Activated naive CD4-positive, alpha-beta T cell treated with anti-CD3 and anti-CD28 coated beads, Interleukin-2, amount 50 U/mL, for 72 hours (primary cell): ENCODE data around the gene TTI1. TPM values are rescaled to one million over a fixed set of nuclear protein-coding genes. Genes with fewer than 3 reads are reported as not detected.

Source experiments
- ATAC-seq, 2 donors: fragments of 150-1000 bp; cut with Tn5 transposase; 2 replicates each; pipeline ENCODE4 v1.10.0; 2021; ENCODE audit warnings: mild to moderate bottlenecking in 2 of 2, moderate library complexity in 2 of 2
- DNase-seq, 2 donors: peaks; one replicate each; pipeline ENCODE4 v3.0.0; 2021 to 2022; ENCODE audit warnings: low spot score in 2 of 2
- H3K27ac Mint-ChIP-seq, 2 donors: one replicate each; pipeline ENCODE4 v1.8.0; 2022; ENCODE audit warnings: mild to moderate bottlenecking in 2 of 2, mixed read lengths in 2 of 2
- H3K36me3 Mint-ChIP-seq, 2 donors: one replicate each; pipeline ENCODE4 v1.8.0; 2022; ENCODE audit warnings: mixed read lengths in 2 of 2
- H3K9me3 Mint-ChIP-seq, 2 donors: one replicate each; pipeline ENCODE4 v1.8.0; 2022; ENCODE audit warnings: mixed read lengths in 2 of 2
- total RNA-seq, 2 donors: library from RNA; stranded (reverse); gene quantifications; one replicate each; pipeline ENCODE4 v1.2.3, GENCODE V29; 2022

The TTI1 gene
- total RNA-seq, 2 donors from 2014 or later = 36.1 to 40.2 TPM

- no peak overlapping the region for H3K27ac Mint-ChIP-seq
- no peaks in the 10 kb centered on the region for H3K9me3 Mint-ChIP-seq
- H3K36me3 Mint-ChIP-seq = peaks cover 12 to 20% of the 10 kb centered on the region in 2 donors
- DNase-seq (no peak), ATAC-seq (no peak)
Observed at GRCh38 chr20:38060536-38060935, 27.3 kb upstream of the TTI1 start.

GRCh38 chr20:38059832-38060231, 26.6 kb upstream of the TTI1 start:
- Mint-ChIP-seq H3K9me3 (no peaks in the 10 kb centered on the region), H3K27ac (no peak overlapping the region), H3K36me3 (peaks cover 12 to 20% of the 10 kb centered on the region in 2 donors)
- DNase-seq = no peak
- ATAC-seq = peak in 1 of 2 donors; percentile 29

- H3K27ac Mint-ChIP-seq = peak overlapping the region; percentile 60 to 85
- H3K9me3 Mint-ChIP-seq = no peaks in the 10 kb centered on the region
- ATAC-seq (peak; percentile 85 to 94), DNase-seq (peak; percentile 60 to 75)
- peaks cover 12 to 16% of the 10 kb centered on the region in 2 donors for H3K36me3 Mint-ChIP-seq
Observed at GRCh38 chr20:38057351-38057972, 24.2 kb upstream of the TTI1 start.

DNA sequence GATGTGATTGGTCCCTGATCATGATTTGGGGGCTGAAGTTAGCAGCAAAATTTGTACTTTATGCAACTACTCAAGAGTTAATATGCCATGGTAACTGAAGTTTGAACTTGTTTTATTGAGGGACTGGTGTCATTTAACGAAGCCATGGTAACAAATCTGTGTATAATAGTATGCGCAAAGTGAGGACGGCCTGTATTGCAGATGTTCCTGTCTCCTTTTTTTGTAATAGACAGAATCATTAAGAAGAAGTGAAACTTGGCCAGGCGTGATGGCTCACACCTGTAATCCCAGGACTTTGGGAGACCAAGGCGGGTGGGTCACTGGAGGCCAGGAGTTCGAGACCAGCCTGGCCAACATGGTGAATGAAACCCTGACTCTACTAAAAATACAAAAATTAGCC, 22.6 kb upstream of the TTI1 start:
- ATAC-seq (no peak), DNase-seq (no peak)
- peaks cover 12 to 16% of the 10 kb centered on the region in 2 donors for H3K36me3 Mint-ChIP-seq
- no peaks in the 10 kb centered on the region for H3K9me3 Mint-ChIP-seq
- H3K27ac Mint-ChIP-seq = no peak overlapping the region

GRCh38 chr20:38055294-38055693, 22.0 kb upstream of the TTI1 start:
- no peaks in the 10 kb centered on the region for H3K9me3 Mint-ChIP-seq
- DNase-seq = no peak
- no peak for ATAC-seq
- peaks cover 12 to 13% of the 10 kb centered on the region in 2 donors for H3K36me3 Mint-ChIP-seq
- H3K27ac Mint-ChIP-seq = no peak overlapping the region

GRCh38 chr20:38054647-38055046, 21.4 kb upstream of the TTI1 start:
- no peak for ATAC-seq
- no peaks in the 10 kb centered on the region for H3K9me3 Mint-ChIP-seq
- no peak for DNase-seq
- H3K36me3 Mint-ChIP-seq = peaks cover 6 to 13% of the 10 kb centered on the region in 2 donors
- H3K27ac Mint-ChIP-seq = peak overlapping the region in 1 of 2 donors; percentile 16

- peaks cover 0 to 10% of the 10 kb centered on the region in 2 donors for H3K36me3 Mint-ChIP-seq
- H3K27ac Mint-ChIP-seq = no peak overlapping the region
- DNase-seq (no peak), ATAC-seq (no peak)
- H3K9me3 Mint-ChIP-seq = no peaks in the 10 kb centered on the region
Observed at GRCh38 chr20:38052870-38053269, 19.6 kb upstream of the TTI1 start.

- Mint-ChIP-seq H3K27ac (peak overlapping the region in 1 of 2 donors; percentile 64), H3K9me3 (no peaks in the 10 kb centered on the region), H3K36me3 (peaks cover 0 to 14% of the 10 kb centered on the region in 2 donors)
- DNase-seq = no peak
- peak; percentile 66 to 76 for ATAC-seq
Observed at GRCh38 chr20:38050686-38051085, 17.4 kb upstream of the TTI1 start.

DNA sequence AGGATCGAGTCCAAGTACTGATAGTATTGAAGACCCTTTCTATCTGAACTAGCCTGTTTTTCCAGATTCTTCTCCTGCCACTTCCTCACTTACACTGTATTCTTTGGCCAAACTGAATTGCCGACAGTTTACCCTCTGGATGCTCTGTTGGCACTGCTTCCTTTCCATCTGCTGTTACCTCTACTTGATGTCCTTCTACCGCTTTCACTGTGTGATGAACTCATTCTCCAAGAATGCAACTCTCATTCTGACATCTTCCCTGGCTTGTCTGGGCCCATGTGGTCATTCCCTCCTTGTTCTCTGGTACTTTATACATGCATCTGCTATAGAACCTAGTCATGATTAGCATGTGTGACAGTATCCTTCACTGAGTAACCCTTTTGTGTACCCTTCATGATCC, 16.5 kb upstream of the TTI1 start:
- DNase-seq (no peak), ATAC-seq (peak; percentile 76 to 81)
- Mint-ChIP-seq H3K9me3 (no peaks in the 10 kb centered on the region), H3K27ac (peak overlapping the region; percentile 64 to 86), H3K36me3 (peaks cover 0 to 16% of the 10 kb centered on the region in 2 donors)

DNA sequence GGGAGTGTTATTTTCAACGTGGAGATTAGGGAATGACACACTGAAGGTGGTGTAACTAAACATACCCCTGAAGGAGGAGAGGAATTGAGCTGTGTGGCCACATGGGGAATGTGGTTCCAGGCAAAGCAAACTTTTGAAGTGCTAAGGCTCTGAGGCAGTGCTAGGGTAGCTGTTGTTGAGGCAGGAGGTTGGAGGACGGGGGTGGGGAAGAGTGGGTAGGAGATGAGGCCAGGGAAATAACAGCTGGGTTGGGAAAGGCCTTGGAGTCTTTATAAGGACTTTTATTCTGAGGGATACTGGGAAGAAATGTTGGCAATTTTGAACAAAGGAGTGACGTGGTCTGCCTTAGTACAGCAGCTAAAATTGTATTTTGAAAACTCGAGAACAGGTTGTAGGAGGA, 13.3 kb upstream of the TTI1 start:
- H3K36me3 Mint-ChIP-seq = peaks cover 9 to 34% of the 10 kb centered on the region in 2 donors
- ATAC-seq = no peak
- no peak for DNase-seq
- H3K9me3 Mint-ChIP-seq = no peaks in the 10 kb centered on the region
- peak overlapping the region in 1 of 2 donors; percentile 44 for H3K27ac Mint-ChIP-seq

- DNase-seq (no peak), ATAC-seq (no peak)
- no peaks in the 10 kb centered on the region for H3K9me3 Mint-ChIP-seq
- peaks cover 9 to 34% of the 10 kb centered on the region in 2 donors for H3K36me3 Mint-ChIP-seq
- H3K27ac Mint-ChIP-seq = no peak overlapping the region
Observed at GRCh38 chr20:38044685-38045084, 11.4 kb upstream of the TTI1 start.

DNA sequence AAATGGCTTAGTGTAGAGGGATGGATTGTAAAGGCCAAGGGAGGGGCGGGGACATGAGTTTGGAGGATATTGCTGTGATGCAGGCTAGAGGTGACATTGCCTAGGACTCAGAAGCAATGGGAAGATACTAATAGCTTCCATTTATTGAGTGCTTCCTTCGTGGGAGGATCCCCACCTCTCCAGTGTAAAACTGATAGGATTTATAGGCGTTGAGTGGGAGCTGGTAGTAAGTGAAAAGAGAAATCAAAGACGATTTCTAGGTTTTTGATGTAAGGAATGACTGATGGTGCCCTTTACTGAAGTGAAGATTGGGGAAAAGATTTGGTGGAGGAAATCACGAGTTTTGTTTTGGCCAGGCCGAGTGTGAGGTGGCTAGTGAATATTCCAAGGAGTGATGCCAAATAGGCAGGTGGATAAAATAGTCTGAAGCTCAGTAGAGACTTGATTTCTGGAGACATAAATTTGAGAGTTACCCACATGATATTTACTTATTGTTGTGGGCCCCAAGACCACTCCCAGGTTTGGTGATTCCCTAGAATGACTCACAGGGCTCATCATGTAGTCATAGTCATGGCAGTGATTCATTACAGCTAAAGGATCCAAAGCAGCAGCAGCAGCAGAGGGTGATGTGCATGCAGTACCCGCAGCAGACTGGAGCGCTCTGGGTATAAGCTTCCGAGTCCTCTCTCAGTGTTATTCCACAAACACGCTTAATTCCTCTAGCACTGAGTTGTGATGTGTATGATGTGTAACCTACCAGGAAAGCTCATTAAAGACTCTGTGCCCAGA, 10.4 kb upstream of the TTI1 start:
- Mint-ChIP-seq H3K9me3 (no peaks in the 10 kb centered on the region), H3K27ac (peak overlapping the region; percentile 34 to 73), H3K36me3 (peaks cover 9 to 32% of the 10 kb centered on the region in 2 donors)
- ATAC-seq = peak; percentile 97 to 100
- DNase-seq = peak in 1 of 2 donors; percentile 16

- Mint-ChIP-seq H3K27ac (no peak overlapping the region), H3K9me3 (no peaks in the 10 kb centered on the region), H3K36me3 (peaks cover 9 to 26% of the 10 kb centered on the region in 2 donors)
- no peak for DNase-seq
- no peak for ATAC-seq
Observed at GRCh38 chr20:38040276-38040675, 7.0 kb upstream of the TTI1 start.

DNA sequence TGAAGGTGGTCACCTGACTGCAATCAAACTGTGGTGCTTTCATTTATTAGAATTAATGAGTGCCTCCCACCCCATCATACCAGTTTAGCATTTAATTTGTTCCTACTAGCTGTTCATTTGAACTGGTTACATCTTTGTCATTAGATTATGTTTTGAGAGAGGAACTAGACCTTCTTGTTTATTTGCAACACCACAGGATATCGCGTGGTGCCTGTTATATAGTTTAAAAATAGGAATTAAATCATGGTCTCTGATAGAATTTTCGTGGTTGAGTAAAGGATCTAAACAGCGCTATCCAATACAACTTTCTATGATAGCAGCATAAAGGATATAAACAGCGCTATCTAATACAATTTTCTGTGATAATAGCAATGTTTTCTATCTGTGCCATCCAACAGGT, 3.1 kb upstream of the TTI1 start:
- H3K9me3 Mint-ChIP-seq = no peaks in the 10 kb centered on the region
- H3K27ac Mint-ChIP-seq = no peak overlapping the region
- peaks cover 19 to 20% of the 10 kb centered on the region in 2 donors for H3K36me3 Mint-ChIP-seq
- DNase-seq = no peak
- ATAC-seq = no peak

- peak overlapping the region; percentile 97 to 99 for H3K27ac Mint-ChIP-seq
- H3K9me3 Mint-ChIP-seq = no peaks in the 10 kb centered on the region
- H3K36me3 Mint-ChIP-seq = peaks cover 19 to 20% of the 10 kb centered on the region in 2 donors
- no peak for DNase-seq
- no peak for ATAC-seq
Observed at GRCh38 chr20:38034961-38035360, 1.7 kb upstream of the TTI1 start.

DNA sequence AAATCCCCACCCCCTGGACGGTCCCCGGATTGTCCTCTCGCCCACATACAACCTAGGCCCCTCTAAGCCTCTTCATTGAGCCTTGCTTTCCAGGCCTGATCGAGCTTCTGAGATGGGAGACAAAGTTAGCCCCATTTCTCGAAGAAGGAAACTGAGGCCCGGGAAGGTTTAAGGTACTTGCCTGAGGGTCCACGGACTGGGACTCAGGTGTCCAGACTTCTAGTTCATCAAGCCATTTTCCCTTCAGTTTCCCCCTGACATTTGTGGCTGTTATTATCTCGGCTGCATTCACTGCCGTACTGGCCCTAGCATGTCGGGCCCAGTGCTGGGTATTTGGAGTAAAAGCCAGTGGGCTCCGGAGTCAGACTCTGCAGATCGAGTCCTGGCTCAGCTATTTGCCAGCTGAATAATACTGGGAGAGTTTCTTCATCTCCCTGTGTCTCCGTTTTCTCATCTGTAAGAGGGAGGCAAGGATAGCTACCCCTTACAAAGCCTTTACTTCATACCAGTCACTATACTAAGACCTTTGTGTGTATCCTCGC, 923 bp upstream of the TTI1 start:
- ATAC-seq (no peak), DNase-seq (no peak)
- H3K27ac Mint-ChIP-seq = peak overlapping the region; percentile 97 to 99
- peaks cover 0 to 2% of the 10 kb centered on the region in 2 donors for H3K9me3 Mint-ChIP-seq
- H3K36me3 Mint-ChIP-seq = peaks cover 20 to 26% of the 10 kb centered on the region in 2 donors

GRCh38 chr20:38032585-38033329, 499 bp downstream of the TTI1 start:
- ATAC-seq = peak; percentile 54 to 56
- H3K9me3 Mint-ChIP-seq = peaks cover 0 to 3% of the 10 kb centered on the region in 2 donors
- DNase-seq = no peak

More at GRCh38 chr20:38032585-38033329, 499 bp downstream of the TTI1 start:
- H3K36me3 Mint-ChIP-seq = peaks cover 20 to 31% of the 10 kb centered on the region in 2 donors
- H3K27ac Mint-ChIP-seq = peak overlapping the region; percentile 97 to 99
